Panc1 (cell line): ENCODE results near the gene SLC17A5.
"Not testable (repeated sequence)": the region's sequence is repeated elsewhere in the genome, so short reads cannot be mapped to it uniquely, and the experiment has no call there.

Experiments
- CTCF ChIP-seq: fragments of 450-650 bp; IDR thresholded peaks from 2 replicates; pipeline ENCODE4 v1.5.1; 2017; ENCODE audit warnings: mild to moderate bottlenecking
- POLR2AphosphoS5 ChIP-seq: IDR thresholded peaks from 2 replicates; pipeline ENCODE4 v1.6.1; 2012; ENCODE audit warnings: mild to moderate bottlenecking, low read depth, low read length, moderate library complexity
- REST ChIP-seq, 2 experiments: IDR thresholded peaks; 2 replicates each; pipeline ENCODE4 v1.6.1; 2011 to 2012; ENCODE audit warnings: low read depth in 2 of 2, control low read depth in 1 of 2, low read length in 1 of 2, mild to moderate bottlenecking in 1 of 2, moderate library complexity in 1 of 2; ENCODE audit not compliant: insufficient read depth in 1 of 2
- SIN3A ChIP-seq: IDR thresholded peaks from 2 replicates; pipeline ENCODE4 v1.6.1; 2012; ENCODE audit warnings: low read depth, mild to moderate bottlenecking, low read length, moderate library complexity, borderline replicate concordance; ENCODE audit not compliant: insufficient read depth

- not testable (repeated sequence) for TF ChIP-seq CTCF; POLR2AphosphoS5; REST (IDR thresholded peaks at IDR 0.05; ENCODE audit: insufficient read depth in 1 of 2, low read depth in 2 of 2, low read length in 1 of 2); SIN3A
These were observed 98.3 kb downstream of the SLC17A5 start for GRCh38 chr6:73555380-73555949.
